ENCODE measurements around the gene ESYT2. TPM values are rescaled to one million over a fixed set of nuclear protein-coding genes. Genes with fewer than 3 reads are reported as not detected.

Gene ESYT2
- total and polyA plus RNA-seq, 9 of the 15 experiments (the other 6 are each of a cell fraction or from before 2014, with no cell fraction given), result 5.8 to 86.9 (median 64.7) TPM

GRCh38 chr7:158837790-158838637 is 8.7 kb upstream of the ESYT2 start:
- no peaks in the 10 kb centered on the region for H3K9me3 ChIP-seq (replicated peaks; ENCODE audit: control insufficient read depth, insufficient read depth, low read depth, low read length)
- no peak for DNase-seq (ENCODE audit: extremely low read depth in 1 of 4, low spot score in 3 of 4)

More at GRCh38 chr7:158837790-158838637, 8.7 kb upstream of the ESYT2 start:
- Histone ChIP-seq H3K9me1 (ENCODE audit: control insufficient read depth, insufficient read depth, low read length) (no peaks in the 10 kb centered on the region), H3K4me1 (replicated peaks in 1 of 2; ENCODE audit: control insufficient read depth in 2 of 2, insufficient read depth in 2 of 2, low read length in 2 of 2) (peaks cover 11 to 18% of the 10 kb centered on the region in 2 experiments), H3K4me3 (no peak overlapping the region), H2AFZ (ENCODE audit: low read depth, low read length) (no peak overlapping the region), H3K27me3 (ENCODE audit: control insufficient read depth in 2 of 2, insufficient read depth in 2 of 2, low read length in 2 of 2) (no peaks in the 10 kb centered on the region), H4K20me1 (replicated peaks; ENCODE audit: control insufficient read depth, insufficient read depth, low read length) (no peaks in the 10 kb centered on the region), H3K79me2 (ENCODE audit: control insufficient read depth, insufficient read depth, low read length) (no peaks in the 10 kb centered on the region), H3K27ac (ENCODE audit: extremely low read depth, low read depth, low read length) (no peak overlapping the region), H3K36me3 (ENCODE audit: control insufficient read depth, insufficient read depth, low read length) (no peaks in the 10 kb centered on the region), H3K4me2 (ENCODE audit: insufficient read depth, low read length) (no peak overlapping the region), H3K9ac (ENCODE audit: insufficient read depth in 1 of 2, low read depth in 2 of 2, low read length in 2 of 2) (no peak overlapping the region)
- FAIRE-seq (no peak), ATAC-seq (no peak)
- 47% methylated on average over 8 of the region's 8 CpGs for WGBS (ENCODE audit: insufficient coverage, low coverage, missing lambda C conversion rate)
- ChIA-PET CTCF (ENCODE audit: low intra/inter-chr PET ratio) (no interaction called here), POLR2A (no interaction called here)
- in situ Hi-C loops (cut with MboI), result no loop called here
- TF ChIP-seq MLX (CRISPR knock-in tag; conservative IDR thresholded peaks at IDR 0.05), result no peak
- peak; percentile 75 for TF ChIP-seq ZNF766 (CRISPR knock-in tag; conservative IDR thresholded peaks at IDR 0.05)
- TF ChIP-seq ZNF316 (IDR thresholded peaks at IDR 0.05), result peak; percentile 66
- peak; percentile 19 to 58; a peak in 2 of 4 replicates for TF ChIP-seq TRIM24 (IDR thresholded peaks at IDR 0.05)
- no peak for TF ChIP-seq CTCF (IDR thresholded peaks at IDR 0.05 in 2 of 3, conservative IDR thresholded peaks at IDR 0.05 in 1 of 3; ENCODE audit: insufficient read depth in 2 of 3, low read depth in 1 of 3, low read length in 3 of 3)
- TF ChIP-seq ILF3 (IDR thresholded peaks at IDR 0.05; ENCODE audit: borderline replicate concordance), result no peak
- TF ChIP-seq RUNX1 (IDR thresholded peaks at IDR 0.05; ENCODE audit: low read depth), result no peak
- no TSS peak for BruUV-seq (replicated peaks)
- intact Hi-C loops (cut with micrococcal nuclease), result no loop called here

All from K562 (cell line).